C4-2B (cell line): ENCODE data around the gene JPT1.

Experiments used
- ZFX ChIP-seq: fragments of 450-650 bp; IDR thresholded peaks from 2 replicates; pipeline ENCODE4 v1.6.1; 2017
- TF ChIP-seq, protein P1 (sequence below): fragments of 450-650 bp; conservative IDR thresholded peaks from 2 replicates; pipeline ENCODE4 v1.5.1; 2017; ENCODE audit warnings: mild to moderate bottlenecking

DNA sequence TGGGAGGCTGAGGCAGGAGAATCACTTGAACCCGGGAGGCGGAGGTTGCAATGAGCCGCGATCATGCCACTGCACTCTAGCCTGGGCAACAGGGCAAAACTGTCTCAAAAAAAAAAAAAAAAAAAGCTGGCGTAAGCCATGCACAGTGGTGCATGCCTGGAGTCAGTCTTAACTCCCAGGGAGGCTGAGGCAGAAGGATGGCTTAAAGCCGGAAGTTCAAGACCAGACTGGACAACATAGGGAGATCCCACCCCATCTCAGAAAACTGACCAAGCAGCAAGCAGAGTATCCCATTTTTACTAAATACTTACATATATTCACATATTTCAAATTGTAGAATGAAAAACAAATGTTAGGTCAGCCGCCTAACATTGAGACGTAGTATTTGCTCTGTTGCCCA lies 27.4 kb downstream of the JPT1 start:
- TF ChIP-seq, protein P1, sequence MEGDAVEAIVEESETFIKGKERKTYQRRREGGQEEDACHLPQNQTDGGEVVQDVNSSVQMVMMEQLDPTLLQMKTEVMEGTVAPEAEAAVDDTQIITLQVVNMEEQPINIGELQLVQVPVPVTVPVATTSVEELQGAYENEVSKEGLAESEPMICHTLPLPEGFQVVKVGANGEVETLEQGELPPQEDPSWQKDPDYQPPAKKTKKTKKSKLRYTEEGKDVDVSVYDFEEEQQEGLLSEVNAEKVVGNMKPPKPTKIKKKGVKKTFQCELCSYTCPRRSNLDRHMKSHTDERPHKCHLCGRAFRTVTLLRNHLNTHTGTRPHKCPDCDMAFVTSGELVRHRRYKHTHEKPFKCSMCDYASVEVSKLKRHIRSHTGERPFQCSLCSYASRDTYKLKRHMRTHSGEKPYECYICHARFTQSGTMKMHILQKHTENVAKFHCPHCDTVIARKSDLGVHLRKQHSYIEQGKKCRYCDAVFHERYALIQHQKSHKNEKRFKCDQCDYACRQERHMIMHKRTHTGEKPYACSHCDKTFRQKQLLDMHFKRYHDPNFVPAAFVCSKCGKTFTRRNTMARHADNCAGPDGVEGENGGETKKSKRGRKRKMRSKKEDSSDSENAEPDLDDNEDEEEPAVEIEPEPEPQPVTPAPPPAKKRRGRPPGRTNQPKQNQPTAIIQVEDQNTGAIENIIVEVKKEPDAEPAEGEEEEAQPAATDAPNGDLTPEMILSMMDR = no peak
- TF ChIP-seq ZFX = no peak
